Endodermal cell (in vitro differentiated cells): Measurements from ENCODE around the gene CSTPP1. TPM values are rescaled to one million over a fixed set of nuclear protein-coding genes. Genes with fewer than 3 reads are reported as not detected.

Experiments
- DNase-seq: peaks from one replicate; pipeline ENCODE4 v3.0.0-alpha.2; 2017
- H3K27ac ChIP-seq: 2 replicates; pipeline ENCODE4 v1.5.1; 2013; ENCODE audit warnings: mild to moderate bottlenecking, low read depth, low read length, moderate library complexity
- H3K27me3 ChIP-seq: 2 replicates; pipeline ENCODE4 v1.6.1; 2013; ENCODE audit warnings: mild to moderate bottlenecking, low read length, moderate library complexity; ENCODE audit not compliant: insufficient read depth, control insufficient read depth, poor library complexity, severe bottlenecking
- H3K36me3 ChIP-seq: 2 replicates; pipeline ENCODE4 v1.7.0; 2013; ENCODE audit warnings: mild to moderate bottlenecking, low read length, moderate library complexity; ENCODE audit not compliant: control insufficient read depth, insufficient read depth
- H3K4me1 ChIP-seq: one replicate; pipeline ENCODE4 v1.7.0; 2013; ENCODE audit warnings: low read length; ENCODE audit not compliant: control insufficient read depth, insufficient read depth
- H3K4me3 ChIP-seq: 2 replicates; pipeline ENCODE4 v1.5.1; 2013; ENCODE audit warnings: mild to moderate bottlenecking, low read length, moderate library complexity
- H3K9ac ChIP-seq: 2 replicates; pipeline ENCODE4 v1.6.1; 2013; ENCODE audit warnings: mild to moderate bottlenecking, low read length, moderate library complexity; ENCODE audit not compliant: poor library complexity, severe bottlenecking; ENCODE audit errors: extremely low read depth
- H3K9me3 ChIP-seq: 2 replicates; pipeline ENCODE4 v1.6.1; 2013; ENCODE audit warnings: mild to moderate bottlenecking, low read length, moderate library complexity; ENCODE audit not compliant: control insufficient read depth
- H3K27ac Mint-ChIP-seq: 2 replicates; pipeline ENCODE4 v1.8.0; 2020; ENCODE audit warnings: mixed read lengths
- H3K27me3 Mint-ChIP-seq: 2 replicates; pipeline ENCODE4 v1.8.0; 2021; ENCODE audit warnings: mild to moderate bottlenecking, mixed read lengths; ENCODE audit not compliant: insufficient read depth
- H3K36me3 Mint-ChIP-seq: 2 replicates; pipeline ENCODE4 v1.8.0; 2020; ENCODE audit warnings: low read depth, mixed read lengths
- H3K4me1 Mint-ChIP-seq: 2 replicates; pipeline ENCODE4 v1.8.0; 2020; ENCODE audit warnings: mixed read lengths
- H3K4me3 Mint-ChIP-seq: 2 replicates; pipeline ENCODE4 v1.8.0; 2020; ENCODE audit warnings: mild to moderate bottlenecking, moderate library complexity, mixed read lengths
- H3K9me3 Mint-ChIP-seq: 2 replicates; pipeline ENCODE4 v1.8.0; 2020; ENCODE audit warnings: mild to moderate bottlenecking, mixed read lengths
- CTCF ChIP-seq: fragments of 200-600 bp; sonication (generic); conservative IDR thresholded peaks from 2 replicates; pipeline ENCODE4 v1.5.0; 2021; ENCODE audit warnings: antibody characterized with exemption, mild to moderate bottlenecking
- WGBS, 2 experiments: methylation state at CpG; one replicate each; pipeline versions ENCODE4 v1.1.5 to v1.1.7; 2013; ENCODE audit warnings: missing lambda C conversion rate in 2 of 2, mixed read lengths in 1 of 2; ENCODE audit not compliant: insufficient coverage in 1 of 2, insufficient read length in 1 of 2; 5-methylcytosine and 5-hydroxymethylcytosine counted together
- total RNA-seq, 2 donors: library from RNA; stranded (reverse); fragmentation: NEBNext Ultra II Directional in 1 of 2; extraction: Animal tissue kit (Norgen Biotek cat#: 25700) in 1 of 2; gene quantifications; 2 replicates in 1 of 2; 3 replicates in 1 of 2; pipeline ENCODE4 v1.2.1, GENCODE V29; 2021

Gene CSTPP1
- total RNA-seq, 2 donors from 2014 or later = 46.7 to 57.6 TPM

- DNase-seq = peak; percentile 86
- H3K27ac Mint-ChIP-seq = peak overlapping the region; percentile 69
- Histone ChIP-seq H3K36me3 (peaks cover 26% of the 10 kb centered on the region), H3K27ac (no peak overlapping the region), H3K9ac (no peak overlapping the region), H3K27me3 (no peaks in the 10 kb centered on the region), H3K9me3 (no peaks in the 10 kb centered on the region), H3K4me3 (no peak overlapping the region), H3K4me1 (peaks cover 4% of the 10 kb centered on the region)
- TF ChIP-seq CTCF = peak; percentile 81
- H3K27me3 Mint-ChIP-seq = no peaks in the 10 kb centered on the region
- no peak overlapping the region for H3K4me3 Mint-ChIP-seq
- WGBS, 2 experiments = 90 to 100% methylated on average over 1 of the region's 1 CpG
- H3K9me3 Mint-ChIP-seq = no peaks in the 10 kb centered on the region
- peaks cover 8% of the 10 kb centered on the region for H3K4me1 Mint-ChIP-seq
- H3K36me3 Mint-ChIP-seq = peaks cover 17% of the 10 kb centered on the region
These were observed 243.1 kb downstream of the CSTPP1 start for GRCh38 chr11:47179655-47179991.

GRCh38 chr11:47180006-47180787 is 243.6 kb downstream of the CSTPP1 start:
- H3K4me1 Mint-ChIP-seq = peaks cover 11% of the 10 kb centered on the region
- H3K9me3 Mint-ChIP-seq = no peaks in the 10 kb centered on the region
- Histone ChIP-seq H3K4me3 (no peak overlapping the region), H3K27ac (no peak overlapping the region), H3K36me3 (peaks cover 20% of the 10 kb centered on the region), H3K27me3 (no peaks in the 10 kb centered on the region), H3K9me3 (no peaks in the 10 kb centered on the region), H3K4me1 (peaks cover 4% of the 10 kb centered on the region), H3K9ac (no peak overlapping the region)
- H3K27me3 Mint-ChIP-seq = no peaks in the 10 kb centered on the region
- no peak for DNase-seq
- TF ChIP-seq CTCF = no peak
- H3K4me3 Mint-ChIP-seq = no peak overlapping the region
- WGBS, 2 experiments = 96 to 97% methylated on average over 23 to 35 of the region's 35 CpGs
- H3K27ac Mint-ChIP-seq = peak overlapping the region; percentile 69
- H3K36me3 Mint-ChIP-seq = peaks cover 12% of the 10 kb centered on the region

- Mint-ChIP-seq H3K27me3 (no peaks in the 10 kb centered on the region), H3K36me3 (peaks cover 10% of the 10 kb centered on the region), H3K27ac (no peak overlapping the region), H3K4me3 (no peak overlapping the region), H3K4me1 (peaks cover 4% of the 10 kb centered on the region), H3K9me3 (no peaks in the 10 kb centered on the region)
- H3K27me3 ChIP-seq = no peaks in the 10 kb centered on the region
- no peak overlapping the region for H3K27ac ChIP-seq
- H3K4me1 ChIP-seq = no peaks in the 10 kb centered on the region
- H3K4me3 ChIP-seq = no peak overlapping the region
- 82 to 91% methylated on average over 5 to 6 of the region's 6 CpGs for WGBS, 2 experiments
- H3K9ac ChIP-seq = no peak overlapping the region
- peaks cover 15% of the 10 kb centered on the region for H3K36me3 ChIP-seq
- no peak for TF ChIP-seq CTCF
- H3K9me3 ChIP-seq = no peaks in the 10 kb centered on the region
- DNase-seq = no peak
These were observed 244.7 kb downstream of the CSTPP1 start for GRCh38 chr11:47181271-47181670.
